H1 (cell line): ENCODE measurements around the gene AP2B1. TPM values are rescaled to one million over a fixed set of nuclear protein-coding genes. Genes with fewer than 3 reads are reported as not detected.

ENCODE experiments used
- CTCF ChIA-PET: fragments of 300-600 bp; sonication (Branson Sonifier 250); formaldehyde crosslinking; loops from one replicate; lab custom pipeline; 2021; ENCODE audit not compliant: partially characterized antibody; lab: Charles Lee
- POLR2A ChIA-PET: fragments of 300-600 bp; sonication (Branson Sonifier 250); formaldehyde crosslinking; loops from one replicate; lab custom pipeline; 2021; ENCODE audit warnings: inconsistent platforms; ENCODE audit not compliant: partially characterized antibody; lab: Charles Lee
- DNase-seq, 2 experiments: peaks; one replicate each; pipeline versions ENCODE4 v3.0.0 to v3.0.0-alpha.2; 2010 to 2022; ENCODE audit warnings: low spot score in 2 of 2, low read depth in 1 of 2, mixed read lengths in 1 of 2
- FAIRE-seq: peaks from 2 replicates; lab custom pipeline; 2011; peaks lifted over from hg19 to GRCh38; lab: Jason Lieb, UNC
- H2AFZ ChIP-seq: 2 replicates; pipeline ENCODE4 v1.8.1; 2012; ENCODE audit warnings: low read length, inconsistent platforms
- H2AK5ac ChIP-seq: 2 replicates; pipeline ENCODE4 v1.6.1; 2013; ENCODE audit warnings: low read depth, low read length
- H2BK120ac ChIP-seq: replicated peaks from 2 replicates; pipeline ENCODE3; 2013; ENCODE audit warnings: low read depth, low read length, inconsistent platforms
- H2BK12ac ChIP-seq: 2 replicates; pipeline ENCODE4 v1.6.1; 2013; ENCODE audit warnings: low read depth, low read length
- H2BK15ac ChIP-seq: 2 replicates; pipeline ENCODE4 v1.6.1; 2013; ENCODE audit warnings: low read length
- H2BK20ac ChIP-seq: 2 replicates; pipeline ENCODE4 v1.6.1; 2013; ENCODE audit warnings: low read length
- H2BK5ac ChIP-seq: 2 replicates; pipeline ENCODE4 v1.6.1; 2013; ENCODE audit warnings: low read depth, low read length
- H3K14ac ChIP-seq: 2 replicates; pipeline ENCODE4 v1.6.1; 2013; ENCODE audit warnings: inconsistent platforms; ENCODE audit not compliant: insufficient read length
- H3K18ac ChIP-seq: 2 replicates; pipeline ENCODE4 v1.6.1; 2013; ENCODE audit warnings: low read length; ENCODE audit errors: extremely low read depth
- H3K23ac ChIP-seq: 2 replicates; pipeline ENCODE4 v1.6.1; 2013; ENCODE audit warnings: inconsistent platforms; ENCODE audit not compliant: insufficient read length
- H3K23me2 ChIP-seq: 2 replicates; pipeline ENCODE4 v1.6.1; 2013; ENCODE audit warnings: low read depth, low read length
- H3K27ac ChIP-seq: 2 replicates; pipeline ENCODE4 v1.6.1; 2011; ENCODE audit warnings: low read depth, low read length, inconsistent platforms
- H3K27me3 ChIP-seq, 4 experiments: replicated peaks in 1 of 4; 1 replicate in 1 of 4; 2 replicates in 3 of 4; pipeline versions ENCODE4 v1.6.1 to v1.8.1; 2011 to 2013; ENCODE audit warnings: low read length in 3 of 4, mild to moderate bottlenecking in 3 of 4, inconsistent platforms in 2 of 4, mixed read lengths in 2 of 4, moderate library complexity in 1 of 4; ENCODE audit not compliant: control insufficient read depth in 3 of 4, insufficient read depth in 3 of 4; ENCODE audit errors: extremely low read depth in 1 of 4
- H3K36me3 ChIP-seq, 4 experiments: 2 replicates each; pipeline versions ENCODE4 v1.6.1 to v1.8.1; 2011 to 2013; ENCODE audit warnings: mild to moderate bottlenecking in 4 of 4, low read length in 3 of 4, moderate library complexity in 2 of 4, control low read depth in 1 of 4, inconsistent platforms in 1 of 4; ENCODE audit not compliant: insufficient read depth in 4 of 4, control insufficient read depth in 2 of 4
- H3K4ac ChIP-seq: replicated peaks from 2 replicates; pipeline ENCODE3; 2013; ENCODE audit warnings: low read length, low read depth, mixed read lengths, inconsistent platforms; ENCODE audit not compliant: insufficient read length
- H3K4me1 ChIP-seq, 4 experiments: replicated peaks in 1 of 4; 1 replicate in 1 of 4; 2 replicates in 3 of 4; pipeline versions ENCODE4 v1.6.1 to v1.8.1; 2011 to 2013; ENCODE audit warnings: low read length in 3 of 4, inconsistent platforms in 2 of 4, mixed read lengths in 1 of 4; ENCODE audit not compliant: insufficient read depth in 4 of 4, control insufficient read depth in 3 of 4
- H3K4me2 ChIP-seq, 2 experiments: 2 replicates each; pipeline versions ENCODE4 v1.6.1 to v1.8.1; 2011 to 2013; ENCODE audit warnings: low read depth in 2 of 2, low read length in 2 of 2, control low read depth in 1 of 2, inconsistent platforms in 1 of 2, mild to moderate bottlenecking in 1 of 2; ENCODE audit not compliant: insufficient read depth in 1 of 2
- H3K4me3 ChIP-seq, 4 experiments: fragments of 200-600, 300-600 bp in 1 of 4; sonication (generic), shearing (Covaris generic), sonication (Bioruptor Twin) in 1 of 4; 2 replicates each; pipeline versions ENCODE4 v1.5.1 to v1.8.1; 2011 to 2016; ENCODE audit warnings: low read length in 4 of 4, low read depth in 3 of 4, control low read depth in 2 of 4, inconsistent platforms in 2 of 4, mild to moderate bottlenecking in 2 of 4, mixed read lengths in 1 of 4, moderate library complexity in 1 of 4; ENCODE audit not compliant: insufficient read depth in 2 of 4; ENCODE audit errors: extremely low read depth in 1 of 4
- H3K56ac ChIP-seq: replicated peaks from 2 replicates; pipeline ENCODE3; 2013; ENCODE audit warnings: low read depth, mild to moderate bottlenecking, mixed read lengths, low read length, inconsistent platforms; ENCODE audit not compliant: insufficient read length
- H3K79me1 ChIP-seq: 2 replicates; pipeline ENCODE4 v1.6.1; 2013; ENCODE audit warnings: low read depth, low read length, control low read depth
- H3K79me2 ChIP-seq, 2 experiments: 2 replicates each; pipeline versions ENCODE4 v1.6.1 to v1.8.1; 2012 to 2013; ENCODE audit warnings: low read length in 2 of 2, mild to moderate bottlenecking in 2 of 2, inconsistent platforms in 1 of 2; ENCODE audit not compliant: insufficient read depth in 2 of 2, control insufficient read depth in 1 of 2
- H3K9ac ChIP-seq, 4 experiments: replicated peaks in 1 of 4; 1 replicate in 1 of 4; 2 replicates in 3 of 4; pipeline versions ENCODE4 v1.6.1 to v1.8.1; 2011 to 2013; ENCODE audit warnings: low read depth in 3 of 4, low read length in 3 of 4, control low read depth in 2 of 4, mild to moderate bottlenecking in 2 of 4, moderate library complexity in 2 of 4, inconsistent platforms in 1 of 4; ENCODE audit errors: extremely low read depth in 1 of 4
- H3K9me3 ChIP-seq, 2 experiments: 2 replicates each; pipeline versions ENCODE4 v1.6.1 to v1.8.1; 2012 to 2013; ENCODE audit warnings: mild to moderate bottlenecking in 2 of 2, moderate library complexity in 2 of 2, control low read depth in 1 of 2, inconsistent platforms in 1 of 2, low read depth in 1 of 2, low read length in 1 of 2, mixed read lengths in 1 of 2; ENCODE audit not compliant: insufficient read depth in 2 of 2
- H4K20me1 ChIP-seq, 2 experiments: replicated peaks in 1 of 2; 2 replicates each; pipeline versions ENCODE3 to v1.8.1; 2011 to 2013; ENCODE audit warnings: inconsistent platforms in 2 of 2, low read length in 2 of 2, mild to moderate bottlenecking in 1 of 2; ENCODE audit not compliant: insufficient read depth in 2 of 2, control insufficient read depth in 1 of 2
- H4K5ac ChIP-seq: 2 replicates; pipeline ENCODE4 v1.6.1; 2013; ENCODE audit warnings: low read length, low read depth, mixed read lengths, inconsistent platforms; ENCODE audit not compliant: insufficient read length
- H4K8ac ChIP-seq: 2 replicates; pipeline ENCODE4 v1.8.0; 2013; ENCODE audit warnings: mild to moderate bottlenecking, moderate library complexity, low read length, inconsistent platforms; ENCODE audit not compliant: insufficient read depth; ENCODE audit errors: extremely low read depth
- H4K91ac ChIP-seq: replicated peaks from 2 replicates; pipeline ENCODE3; 2013; ENCODE audit warnings: low read length, mixed read lengths, inconsistent platforms; ENCODE audit not compliant: insufficient read length
- ATF3 ChIP-seq: IDR thresholded peaks from 2 replicates; pipeline ENCODE4 v1.6.1; 2011; ENCODE audit warnings: low read depth, mild to moderate bottlenecking, low read length; ENCODE audit not compliant: insufficient read depth
- BCL11A ChIP-seq, 2 experiments: IDR thresholded peaks; one replicate each; pipeline ENCODE4 v1.6.1; 2011; ENCODE audit warnings: low read depth in 2 of 2, low read length in 2 of 2, mild to moderate bottlenecking in 2 of 2
- EP300 ChIP-seq, 2 experiments: IDR thresholded peaks; 1 replicate in 1 of 2; 2 replicates in 1 of 2; pipeline ENCODE4 v1.6.1; 2011 to 2012; ENCODE audit warnings: low read depth in 2 of 2, low read length in 2 of 2, mild to moderate bottlenecking in 2 of 2, borderline replicate concordance in 1 of 2, inconsistent platforms in 1 of 2, moderate library complexity in 1 of 2
- HDAC2 ChIP-seq, 2 experiments: fragments of 300-600 bp in 1 of 2; sonication (generic) in 1 of 2; IDR thresholded peaks; 2 replicates each; pipeline ENCODE4 v1.6.1; 2011 to 2012; ENCODE audit warnings: low read depth in 2 of 2, low read length in 2 of 2, mild to moderate bottlenecking in 2 of 2, moderate library complexity in 2 of 2, borderline replicate concordance in 1 of 2, inconsistent platforms in 1 of 2
- JUND ChIP-seq: IDR thresholded peaks from 2 replicates; pipeline ENCODE4 v1.6.1; 2011; ENCODE audit warnings: mild to moderate bottlenecking, improper control_type of control experiment, low read length
- KDM5A ChIP-seq: fragments of 200-600 bp; IDR thresholded peaks from 2 replicates; pipeline ENCODE4 v1.7.1; 2012; ENCODE audit warnings: mild to moderate bottlenecking, low read length, inconsistent platforms, mixed read lengths
- POLR2A ChIP-seq, 2 experiments: IDR thresholded peaks; 1 replicate in 1 of 2; 2 replicates in 1 of 2; pipeline ENCODE4 v1.6.1; 2011; ENCODE audit warnings: low read depth in 2 of 2, low read length in 2 of 2, mild to moderate bottlenecking in 2 of 2; ENCODE audit errors: control extremely low read depth in 1 of 2
- POLR2AphosphoS5 ChIP-seq: IDR thresholded peaks from 2 replicates; pipeline ENCODE4 v1.6.1; 2011; ENCODE audit warnings: low read depth, low read length
- RFX5 ChIP-seq: IDR thresholded peaks from 2 replicates; pipeline ENCODE4 v1.6.1; 2011; ENCODE audit warnings: low read depth, low read length, improper control_type of control experiment, borderline replicate concordance
- RNF2 ChIP-seq: fragments of 200-900, 300-1000 bp; sonication (generic); IDR thresholded peaks from 2 replicates; pipeline ENCODE4 v1.7.1; 2016; ENCODE audit warnings: borderline replicate concordance, low read depth, mild to moderate bottlenecking, antibody characterized with exemption, low read length; ENCODE audit not compliant: poor library complexity, severe bottlenecking; ENCODE audit errors: missing control alignments
- TCF12 ChIP-seq: IDR thresholded peaks from 2 replicates; pipeline ENCODE4 v1.6.1; 2011; ENCODE audit warnings: low read depth, mild to moderate bottlenecking, low read length
- USF2 ChIP-seq: IDR thresholded peaks from 2 replicates; pipeline ENCODE4 v1.6.1; 2011; ENCODE audit warnings: low read length, improper control_type of control experiment
- WGBS, 2 experiments: shearing (Covaris generic) in 1 of 2; methylation state at CpG; one replicate each; pipeline versions ENCODE4 v1.1.6 to v1.1.7; 2013 to 2015; ENCODE audit warnings: low lambda C conversion rate in 2 of 2, mixed read lengths in 2 of 2, inconsistent platforms in 1 of 2, low coverage in 1 of 2, missing lambda C conversion rate in 1 of 2; ENCODE audit not compliant: insufficient replicate concordance in 2 of 2, insufficient coverage in 1 of 2, insufficient read length in 1 of 2; ENCODE audit errors: extremely low coverage in 1 of 2, missing lambda C conversion rate in 1 of 2; 5-methylcytosine and 5-hydroxymethylcytosine counted together
- polyA plus RNA-seq, 7 experiments: library from polyadenylated mRNA; depleted of rRNA in 3 of 7; stranded (reverse) in 5 of 7; unstranded in 2 of 7; fragments of >200 nt in 5 of 7; fragments of 200-250 nt in 2 of 7; gene quantifications; 1 replicate in 5 of 7; 2 replicates in 1 of 7; 4 replicates in 1 of 7; pipeline versions ENCODE4 v1.2.1 to v1.2.3, GENCODE V29; 2011 to 2013; ENCODE audit warnings: missing spikeins in 2 of 7, mixed read lengths in 2 of 7
- total RNA-seq: library from RNA; stranded (reverse); fragmentation: NEBNext Ultra II Directional; extraction: Animal tissue kit (Norgen Biotek cat#: 25700); gene quantifications from 2 replicates; pipeline ENCODE4 v1.2.1, GENCODE V29; 2021

AP2B1 gene
- total and polyA plus RNA-seq, 2 of the 8 experiments (the other 6 are each of a cell fraction or from before 2014, with no cell fraction given) = 95.5 to 199 TPM

GRCh38 chr17:35645923-35646322 lies 58.8 kb downstream of the AP2B1 start:
- Histone ChIP-seq H2AFZ (no peak overlapping the region), H2BK5ac (no peak overlapping the region), H3K4me3 (no peak overlapping the region), H4K20me1 (no peaks in the 10 kb centered on the region), H2BK120ac (no peak overlapping the region), H3K18ac (no peak overlapping the region), H3K4me2 (no peak overlapping the region), H2BK20ac (no peak overlapping the region), H4K5ac (no peak overlapping the region), H3K79me1 (no peaks in the 10 kb centered on the region), H3K56ac (no peak overlapping the region), H3K23me2 (no peaks in the 10 kb centered on the region), H2BK15ac (no peak overlapping the region), H3K14ac (no peak overlapping the region), H3K9ac (no peak overlapping the region), H4K8ac (no peak overlapping the region), H3K4me1 (no peaks in the 10 kb centered on the region), H3K4ac (no peak overlapping the region), H3K23ac (no peak overlapping the region), H3K36me3 (peaks cover under 1 to 23% (median 7%) of the 10 kb centered on the region in 4 experiments; a peak in 7 of 8 replicates), H3K79me2 (no peaks in the 10 kb centered on the region), H3K27me3 (no peaks in the 10 kb centered on the region), H3K27ac (no peak overlapping the region), H3K9me3 (no peaks in the 10 kb centered on the region), H2BK12ac (no peak overlapping the region), H2AK5ac (no peak overlapping the region), H4K91ac (no peak overlapping the region)
- CTCF ChIA-PET = no interaction called here
- FAIRE-seq (no peak), DNase-seq (no peak)
- whole genome bisulfite sequencing, 2 experiments = 97% methylated on average over 2 of the region's 2 CpGs; no CpG with 5 or more reads in 1 of the 2 experiments
- POLR2A ChIA-PET = no interaction called here
- no peak for TF ChIP-seq BCL11A (IDR thresholded peaks at IDR 0.05; ENCODE audit: low read depth in 2 of 2, low read length in 2 of 2)
- TF ChIP-seq TCF12 = no peak
- TF ChIP-seq POLR2A (IDR thresholded peaks at IDR 0.05; ENCODE audit: control extremely low read depth in 1 of 2, low read depth in 2 of 2, low read length in 2 of 2) = no peak
- no peak for TF ChIP-seq RFX5
- no peak for TF ChIP-seq KDM5A
- TF ChIP-seq HDAC2 (IDR thresholded peaks at IDR 0.05; ENCODE audit: borderline replicate concordance in 1 of 2, low read depth in 2 of 2, low read length in 2 of 2) = no peak
- no peak for TF ChIP-seq ATF3
- TF ChIP-seq POLR2AphosphoS5 = no peak
- no peak for TF ChIP-seq JUND
- TF ChIP-seq EP300 (IDR thresholded peaks at IDR 0.05; ENCODE audit: borderline replicate concordance in 1 of 2, low read depth in 2 of 2, low read length in 2 of 2) = no peak
- TF ChIP-seq USF2 = no peak
- TF ChIP-seq RNF2 = no peak
